Neural cell (in vitro differentiated cells): ENCODE measurements around the gene ARHGAP10. TPM values are rescaled to one million over a fixed set of nuclear protein-coding genes. Genes with fewer than 3 reads are reported as not detected.

Experiments used
- H2AFZ ChIP-seq: fragments of 200-600, 300-800 bp; sonication (generic), shearing (Covaris generic); 2 replicates; pipeline ENCODE4 v1.6.0; 2014; ENCODE audit warnings: low read depth, mild to moderate bottlenecking, antibody characterized with exemption, low read length, moderate library complexity
- H3F3A ChIP-seq: fragments of 200-600 bp; shearing (Covaris generic); 2 replicates; pipeline ENCODE4 v1.6.1; 2016; ENCODE audit warnings: mild to moderate bottlenecking, moderate library complexity, mixed read lengths, antibody characterized with exemption, low read length; ENCODE audit not compliant: insufficient read depth, poor library complexity, severe bottlenecking
- H3K27ac ChIP-seq: fragments of 200-600, 300-800 bp; sonication (generic), shearing (Covaris generic); 2 replicates; pipeline ENCODE4 v1.5.1; 2014; ENCODE audit warnings: mild to moderate bottlenecking, low read length, moderate library complexity
- H3K27me3 ChIP-seq: fragments of 300-800, 200-600 bp; sonication (generic), shearing (Covaris generic); 2 replicates; pipeline ENCODE4 v1.6.0; 2014; ENCODE audit warnings: mild to moderate bottlenecking, low read depth, low read length, moderate library complexity; ENCODE audit not compliant: insufficient read depth
- H3K36me3 ChIP-seq: fragments of 300-800, 200-600 bp; sonication (generic), shearing (Covaris generic); 2 replicates; pipeline ENCODE4 v1.5.1; 2014; ENCODE audit warnings: mild to moderate bottlenecking, antibody characterized with exemption, low read length, moderate library complexity; ENCODE audit not compliant: insufficient read depth
- H3K4me2 ChIP-seq: fragments of 300-800, 200-600 bp; sonication (generic), shearing (Covaris generic); 2 replicates; pipeline ENCODE4 v1.6.0; 2014; ENCODE audit warnings: mild to moderate bottlenecking, low read length
- H3K4me3 ChIP-seq: fragments of 300-800, 200-600 bp; sonication (generic), shearing (Covaris generic); 2 replicates; pipeline ENCODE4 v1.5.1; 2014; ENCODE audit warnings: mild to moderate bottlenecking, low read length, moderate library complexity
- H3K79me2 ChIP-seq: fragments of 200-600 bp; shearing (Covaris generic); replicated peaks from 2 replicates; pipeline ENCODE4 v1.6.0; 2014; ENCODE audit warnings: mild to moderate bottlenecking, low read length, moderate library complexity; ENCODE audit not compliant: insufficient read depth
- H3K9ac ChIP-seq: fragments of 300-800, 200-600 bp; sonication (generic), shearing (Covaris generic); 2 replicates; pipeline ENCODE4 v1.6.1; 2016; ENCODE audit warnings: mild to moderate bottlenecking, low read length, mixed read lengths
- H3K9me2 ChIP-seq: fragments of 200-600 bp; shearing (Covaris generic); 2 replicates; pipeline ENCODE4 v1.6.1; 2016; ENCODE audit warnings: mild to moderate bottlenecking, low read length, mixed read lengths; ENCODE audit not compliant: insufficient read depth
- H3K9me3 ChIP-seq: fragments of 200-600, 300-800 bp; sonication (generic), shearing (Covaris generic); 2 replicates; pipeline ENCODE4 v1.6.1; 2016; ENCODE audit warnings: mild to moderate bottlenecking, mixed run types, low read length, moderate library complexity, mixed read lengths
- H4K20me1 ChIP-seq: fragments of 200-600 bp; shearing (Covaris generic); 2 replicates; pipeline ENCODE4 v1.6.1; 2016; ENCODE audit warnings: mild to moderate bottlenecking, mixed run types; ENCODE audit not compliant: insufficient read depth
- EP300 ChIP-seq: fragments of 450-650 bp; conservative IDR thresholded peaks from 2 replicates; pipeline ENCODE4 v1.6.1; 2014; ENCODE audit warnings: antibody characterized with exemption, mild to moderate bottlenecking, moderate library complexity; ENCODE audit not compliant: poor library complexity, severe bottlenecking
- EZH2 ChIP-seq: fragments of 200-600, 300-800 bp; shearing (Covaris generic), sonication (generic); IDR thresholded peaks from 2 replicates; pipeline ENCODE4 v1.6.1; 2014; ENCODE audit warnings: antibody characterized with exemption, low read length, borderline replicate concordance, mild to moderate bottlenecking; ENCODE audit not compliant: insufficient read depth, poor library complexity, severe bottlenecking
- MXI1 ChIP-seq: fragments of 450-650 bp; conservative IDR thresholded peaks from 2 replicates; pipeline ENCODE4 v1.6.1; 2014; ENCODE audit warnings: antibody characterized with exemption, mild to moderate bottlenecking; ENCODE audit not compliant: poor library complexity, severe bottlenecking
- POLR2AphosphoS5 ChIP-seq: IDR thresholded peaks from 2 replicates; pipeline ENCODE4 v1.6.1; 2012
- RAD21 ChIP-seq: fragments of 450-650 bp; conservative IDR thresholded peaks from 2 replicates; pipeline ENCODE4 v1.6.1; 2014; ENCODE audit warnings: antibody characterized with exemption, mild to moderate bottlenecking, moderate library complexity
- SMC3 ChIP-seq: fragments of 450-650 bp; conservative IDR thresholded peaks from 2 replicates; pipeline ENCODE4 v1.6.1; 2014; ENCODE audit warnings: antibody characterized with exemption, mild to moderate bottlenecking, moderate library complexity; ENCODE audit not compliant: poor library complexity
- TAF1 ChIP-seq: IDR thresholded peaks from 2 replicates; pipeline ENCODE4 v1.6.1; 2012; ENCODE audit warnings: low read depth
- polyA plus RNA-seq: library from polyadenylated mRNA; depleted of rRNA; stranded (reverse); fragments of >200 nt; gene quantifications from 2 replicates; pipeline ENCODE4 v1.2.3, GENCODE V29; 2014
- TF ChIP-seq, protein P1 (sequence below): IDR thresholded peaks from 2 replicates; pipeline ENCODE4 v1.6.1; 2012; ENCODE audit warnings: borderline replicate concordance
- TF ChIP-seq, protein P2 (sequence below): fragments of 450-650 bp; IDR thresholded peaks from 2 replicates; pipeline ENCODE4 v1.5.1; 2014; ENCODE audit warnings: antibody characterized with exemption, mild to moderate bottlenecking, moderate library complexity; ENCODE audit not compliant: poor library complexity, severe bottlenecking

ARHGAP10 gene
- polyA plus RNA-seq, 1 donor from 2014 or later: 1.2 TPM

DNA sequence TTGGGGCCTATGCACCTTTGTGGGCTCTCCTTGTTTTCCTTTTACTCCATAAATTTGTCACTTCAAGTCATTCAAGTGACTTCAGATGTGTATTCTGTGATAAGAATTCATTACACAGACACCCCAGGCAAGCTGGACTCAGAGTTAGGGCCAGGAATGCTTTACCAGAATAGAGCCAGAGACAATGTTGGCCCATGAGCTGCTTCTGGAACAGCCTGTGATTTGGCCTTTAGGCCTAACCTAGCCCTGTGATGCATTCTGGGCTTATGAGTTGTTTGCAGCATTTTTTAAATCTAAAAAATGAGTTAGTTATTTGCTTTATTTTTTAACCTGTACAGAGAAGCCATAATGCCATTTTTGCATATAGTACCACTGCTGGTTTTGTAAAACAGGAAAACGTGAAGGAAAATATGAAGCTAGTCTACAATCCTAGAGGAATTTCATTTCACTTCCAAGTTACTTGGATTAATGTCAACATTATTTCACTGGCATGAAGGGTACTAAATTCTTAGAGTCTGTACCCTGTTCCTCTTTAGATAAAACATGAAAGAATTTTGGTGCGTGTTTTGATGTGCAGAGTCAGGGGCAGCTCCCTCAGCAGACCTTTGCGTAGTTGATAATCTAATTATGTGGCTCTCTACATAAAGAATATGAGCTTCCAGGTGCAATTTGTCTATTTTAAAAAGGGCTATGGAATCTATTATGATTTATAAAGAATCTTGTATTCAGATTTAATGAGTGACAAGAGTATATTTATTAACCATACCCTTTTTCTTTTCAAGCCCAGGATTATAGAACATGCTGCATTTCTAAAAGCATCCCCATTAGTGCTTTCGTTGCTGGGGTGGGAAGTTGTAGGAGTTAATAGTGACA is 84.7 kb downstream of the ARHGAP10 start:
- TF ChIP-seq, protein P1, sequence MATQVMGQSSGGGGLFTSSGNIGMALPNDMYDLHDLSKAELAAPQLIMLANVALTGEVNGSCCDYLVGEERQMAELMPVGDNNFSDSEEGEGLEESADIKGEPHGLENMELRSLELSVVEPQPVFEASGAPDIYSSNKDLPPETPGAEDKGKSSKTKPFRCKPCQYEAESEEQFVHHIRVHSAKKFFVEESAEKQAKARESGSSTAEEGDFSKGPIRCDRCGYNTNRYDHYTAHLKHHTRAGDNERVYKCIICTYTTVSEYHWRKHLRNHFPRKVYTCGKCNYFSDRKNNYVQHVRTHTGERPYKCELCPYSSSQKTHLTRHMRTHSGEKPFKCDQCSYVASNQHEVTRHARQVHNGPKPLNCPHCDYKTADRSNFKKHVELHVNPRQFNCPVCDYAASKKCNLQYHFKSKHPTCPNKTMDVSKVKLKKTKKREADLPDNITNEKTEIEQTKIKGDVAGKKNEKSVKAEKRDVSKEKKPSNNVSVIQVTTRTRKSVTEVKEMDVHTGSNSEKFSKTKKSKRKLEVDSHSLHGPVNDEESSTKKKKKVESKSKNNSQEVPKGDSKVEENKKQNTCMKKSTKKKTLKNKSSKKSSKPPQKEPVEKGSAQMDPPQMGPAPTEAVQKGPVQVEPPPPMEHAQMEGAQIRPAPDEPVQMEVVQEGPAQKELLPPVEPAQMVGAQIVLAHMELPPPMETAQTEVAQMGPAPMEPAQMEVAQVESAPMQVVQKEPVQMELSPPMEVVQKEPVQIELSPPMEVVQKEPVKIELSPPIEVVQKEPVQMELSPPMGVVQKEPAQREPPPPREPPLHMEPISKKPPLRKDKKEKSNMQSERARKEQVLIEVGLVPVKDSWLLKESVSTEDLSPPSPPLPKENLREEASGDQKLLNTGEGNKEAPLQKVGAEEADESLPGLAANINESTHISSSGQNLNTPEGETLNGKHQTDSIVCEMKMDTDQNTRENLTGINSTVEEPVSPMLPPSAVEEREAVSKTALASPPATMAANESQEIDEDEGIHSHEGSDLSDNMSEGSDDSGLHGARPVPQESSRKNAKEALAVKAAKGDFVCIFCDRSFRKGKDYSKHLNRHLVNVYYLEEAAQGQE: no peak
- TF ChIP-seq POLR2AphosphoS5: no peak
- TF ChIP-seq TAF1: no peak
- TF ChIP-seq EZH2: no peak
- TF ChIP-seq SMC3: no peak
- no peak for TF ChIP-seq MXI1
- no peak for TF ChIP-seq RAD21
- no peak for TF ChIP-seq EP300
- TF ChIP-seq, protein P2, sequence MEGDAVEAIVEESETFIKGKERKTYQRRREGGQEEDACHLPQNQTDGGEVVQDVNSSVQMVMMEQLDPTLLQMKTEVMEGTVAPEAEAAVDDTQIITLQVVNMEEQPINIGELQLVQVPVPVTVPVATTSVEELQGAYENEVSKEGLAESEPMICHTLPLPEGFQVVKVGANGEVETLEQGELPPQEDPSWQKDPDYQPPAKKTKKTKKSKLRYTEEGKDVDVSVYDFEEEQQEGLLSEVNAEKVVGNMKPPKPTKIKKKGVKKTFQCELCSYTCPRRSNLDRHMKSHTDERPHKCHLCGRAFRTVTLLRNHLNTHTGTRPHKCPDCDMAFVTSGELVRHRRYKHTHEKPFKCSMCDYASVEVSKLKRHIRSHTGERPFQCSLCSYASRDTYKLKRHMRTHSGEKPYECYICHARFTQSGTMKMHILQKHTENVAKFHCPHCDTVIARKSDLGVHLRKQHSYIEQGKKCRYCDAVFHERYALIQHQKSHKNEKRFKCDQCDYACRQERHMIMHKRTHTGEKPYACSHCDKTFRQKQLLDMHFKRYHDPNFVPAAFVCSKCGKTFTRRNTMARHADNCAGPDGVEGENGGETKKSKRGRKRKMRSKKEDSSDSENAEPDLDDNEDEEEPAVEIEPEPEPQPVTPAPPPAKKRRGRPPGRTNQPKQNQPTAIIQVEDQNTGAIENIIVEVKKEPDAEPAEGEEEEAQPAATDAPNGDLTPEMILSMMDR: no peak
- no peak overlapping the region for H3K4me3 ChIP-seq
- H3F3A ChIP-seq: no peaks in the 10 kb centered on the region
- no peaks in the 10 kb centered on the region for H3K9me2 ChIP-seq
- no peaks in the 10 kb centered on the region for H3K79me2 ChIP-seq
- H3K9ac ChIP-seq: no peak overlapping the region
- no peak overlapping the region for H3K4me2 ChIP-seq
- no peaks in the 10 kb centered on the region for H3K36me3 ChIP-seq
- H2AFZ ChIP-seq: no peak overlapping the region
- no peaks in the 10 kb centered on the region for H4K20me1 ChIP-seq
- H3K27me3 ChIP-seq: no peaks in the 10 kb centered on the region
- no peaks in the 10 kb centered on the region for H3K9me3 ChIP-seq
- no peak overlapping the region for H3K27ac ChIP-seq

DNA sequence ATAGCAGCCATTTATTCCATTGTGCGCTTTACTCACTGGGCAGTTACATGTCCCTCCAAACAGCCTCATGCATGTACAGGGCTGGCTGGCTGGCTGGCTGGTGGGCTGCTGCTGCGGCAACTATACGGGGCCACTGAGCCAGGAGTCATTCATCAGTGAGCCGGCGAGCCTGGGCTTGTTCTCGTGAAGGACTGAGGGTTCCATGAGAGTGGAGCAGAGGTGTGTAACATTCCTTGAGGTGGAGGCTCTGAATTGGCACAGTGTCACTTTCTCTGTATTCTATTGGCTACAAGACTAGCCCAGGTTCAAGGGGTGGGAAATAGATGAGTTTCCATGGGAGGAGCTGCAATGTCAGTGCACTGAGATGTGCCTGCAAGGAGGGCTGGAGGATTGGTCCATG is 89.1 kb downstream of the ARHGAP10 start:
- no peak overlapping the region for H3K27ac ChIP-seq
- no peaks in the 10 kb centered on the region for H3K79me2 ChIP-seq
- TF ChIP-seq RAD21 (no peak), EP300 (no peak), EZH2 (no peak), MXI1 (no peak), SMC3 (no peak), POLR2AphosphoS5 (no peak), TAF1 (no peak)
- TF ChIP-seq, protein P2: no peak
- TF ChIP-seq, protein P1: no peak
- no peaks in the 10 kb centered on the region for H3F3A ChIP-seq
- H3K27me3 ChIP-seq: no peaks in the 10 kb centered on the region
- no peak overlapping the region for H3K9ac ChIP-seq
- no peaks in the 10 kb centered on the region for H3K9me3 ChIP-seq
- no peak overlapping the region for H3K4me2 ChIP-seq
- H2AFZ ChIP-seq: no peak overlapping the region
- no peak overlapping the region for H3K4me3 ChIP-seq
- H3K36me3 ChIP-seq: no peaks in the 10 kb centered on the region
- no peaks in the 10 kb centered on the region for H3K9me2 ChIP-seq
- no peaks in the 10 kb centered on the region for H4K20me1 ChIP-seq
